Osteocyte (in vitro differentiated cells): ENCODE data around the gene PLXDC2. TPM values are rescaled to one million over a fixed set of nuclear protein-coding genes. Genes with fewer than 3 reads are reported as not detected.

Source experiments
- DNase-seq: peaks from one replicate; pipeline ENCODE4 v3.0.0; 2021; ENCODE audit warnings: mixed read lengths; ENCODE audit not compliant: unreplicated experiment; ENCODE audit errors: extremely low spot score
- H3K27ac Mint-ChIP-seq: one replicate; pipeline ENCODE4 v1.8.0; 2021; ENCODE audit warnings: mild to moderate bottlenecking, mixed read lengths; ENCODE audit not compliant: unreplicated experiment
- H3K27me3 Mint-ChIP-seq: one replicate; pipeline ENCODE4 v1.8.0; 2021; ENCODE audit warnings: mixed read lengths; ENCODE audit not compliant: unreplicated experiment
- H3K36me3 Mint-ChIP-seq: one replicate; pipeline ENCODE4 v1.8.0; 2021; ENCODE audit warnings: mixed read lengths; ENCODE audit not compliant: unreplicated experiment
- H3K4me1 Mint-ChIP-seq: one replicate; pipeline ENCODE4 v1.8.0; 2021; ENCODE audit warnings: mixed read lengths; ENCODE audit not compliant: unreplicated experiment
- H3K4me3 Mint-ChIP-seq: one replicate; pipeline ENCODE4 v1.8.0; 2021; ENCODE audit warnings: mild to moderate bottlenecking, moderate library complexity, mixed read lengths; ENCODE audit not compliant: unreplicated experiment
- H3K9me3 Mint-ChIP-seq: one replicate; pipeline ENCODE4 v1.8.0; 2021; ENCODE audit warnings: mixed read lengths; ENCODE audit not compliant: unreplicated experiment
- total RNA-seq: library from RNA; stranded (reverse); gene quantifications from 2 replicates; pipeline ENCODE4 v1.2.1, GENCODE V29; 2021
- TF ChIP-seq, protein P1 (sequence below): fragments of 200-600 bp; sonication (generic); IDR thresholded peaks from 2 replicates; pipeline ENCODE4 v1.5.0; 2021; ENCODE audit warnings: antibody characterized with exemption, mild to moderate bottlenecking, moderate library complexity

The PLXDC2 gene
- total RNA-seq, 1 donor from 2014 or later: 33.2 TPM

DNA sequence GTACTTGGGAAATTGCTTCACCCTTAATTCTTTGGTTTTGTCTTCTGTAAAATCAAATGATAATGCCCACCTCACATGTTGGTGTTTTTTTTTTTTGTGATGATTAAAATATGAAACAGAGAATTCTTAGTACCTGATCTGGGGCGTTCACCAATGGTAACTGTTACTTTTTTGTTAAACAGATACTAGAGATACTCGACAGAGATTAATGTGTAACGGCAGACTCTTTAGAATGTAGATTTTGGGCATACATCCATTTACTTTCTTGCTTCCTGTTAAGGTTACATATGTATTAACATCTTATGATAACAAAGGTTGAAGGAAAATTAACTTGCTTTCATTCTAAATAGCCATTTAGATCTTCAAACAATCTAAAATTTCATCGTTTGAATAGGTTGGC is 23.3 kb downstream of the PLXDC2 start:
- no peak overlapping the region for H3K4me3 Mint-ChIP-seq
- no peak for DNase-seq
- H3K27me3 Mint-ChIP-seq: peaks cover 2% of the 10 kb centered on the region
- H3K9me3 Mint-ChIP-seq: no peaks in the 10 kb centered on the region
- TF ChIP-seq, protein P1, sequence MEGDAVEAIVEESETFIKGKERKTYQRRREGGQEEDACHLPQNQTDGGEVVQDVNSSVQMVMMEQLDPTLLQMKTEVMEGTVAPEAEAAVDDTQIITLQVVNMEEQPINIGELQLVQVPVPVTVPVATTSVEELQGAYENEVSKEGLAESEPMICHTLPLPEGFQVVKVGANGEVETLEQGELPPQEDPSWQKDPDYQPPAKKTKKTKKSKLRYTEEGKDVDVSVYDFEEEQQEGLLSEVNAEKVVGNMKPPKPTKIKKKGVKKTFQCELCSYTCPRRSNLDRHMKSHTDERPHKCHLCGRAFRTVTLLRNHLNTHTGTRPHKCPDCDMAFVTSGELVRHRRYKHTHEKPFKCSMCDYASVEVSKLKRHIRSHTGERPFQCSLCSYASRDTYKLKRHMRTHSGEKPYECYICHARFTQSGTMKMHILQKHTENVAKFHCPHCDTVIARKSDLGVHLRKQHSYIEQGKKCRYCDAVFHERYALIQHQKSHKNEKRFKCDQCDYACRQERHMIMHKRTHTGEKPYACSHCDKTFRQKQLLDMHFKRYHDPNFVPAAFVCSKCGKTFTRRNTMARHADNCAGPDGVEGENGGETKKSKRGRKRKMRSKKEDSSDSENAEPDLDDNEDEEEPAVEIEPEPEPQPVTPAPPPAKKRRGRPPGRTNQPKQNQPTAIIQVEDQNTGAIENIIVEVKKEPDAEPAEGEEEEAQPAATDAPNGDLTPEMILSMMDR: no peak
- no peak overlapping the region for H3K27ac Mint-ChIP-seq
- no peaks in the 10 kb centered on the region for H3K36me3 Mint-ChIP-seq
- H3K4me1 Mint-ChIP-seq: peaks cover 14% of the 10 kb centered on the region

DNA sequence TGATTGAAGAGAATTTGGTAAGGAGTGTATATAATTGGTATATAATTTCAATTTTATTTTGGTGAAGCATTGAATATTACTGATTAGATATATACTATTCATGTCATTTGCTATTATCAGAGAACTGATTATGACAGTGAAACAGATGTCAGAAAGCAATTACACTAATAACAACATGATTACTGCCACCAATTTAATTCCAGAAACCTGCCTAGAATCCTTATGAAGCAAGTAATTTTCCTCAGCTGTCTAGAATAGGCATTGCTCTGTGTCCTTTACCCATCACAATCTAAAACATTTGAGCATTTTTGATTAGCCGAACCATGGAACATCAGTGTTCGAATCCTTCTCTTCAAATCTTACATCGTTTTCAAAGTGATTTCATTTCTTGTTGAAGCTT is 24.5 kb downstream of the PLXDC2 start:
- no peaks in the 10 kb centered on the region for H3K9me3 Mint-ChIP-seq
- H3K36me3 Mint-ChIP-seq: no peaks in the 10 kb centered on the region
- peaks cover 14% of the 10 kb centered on the region for H3K4me1 Mint-ChIP-seq
- DNase-seq: no peak
- no peak overlapping the region for H3K4me3 Mint-ChIP-seq
- H3K27me3 Mint-ChIP-seq: peaks cover 2% of the 10 kb centered on the region
- H3K27ac Mint-ChIP-seq: no peak overlapping the region
- TF ChIP-seq, protein P1: no peak

DNA sequence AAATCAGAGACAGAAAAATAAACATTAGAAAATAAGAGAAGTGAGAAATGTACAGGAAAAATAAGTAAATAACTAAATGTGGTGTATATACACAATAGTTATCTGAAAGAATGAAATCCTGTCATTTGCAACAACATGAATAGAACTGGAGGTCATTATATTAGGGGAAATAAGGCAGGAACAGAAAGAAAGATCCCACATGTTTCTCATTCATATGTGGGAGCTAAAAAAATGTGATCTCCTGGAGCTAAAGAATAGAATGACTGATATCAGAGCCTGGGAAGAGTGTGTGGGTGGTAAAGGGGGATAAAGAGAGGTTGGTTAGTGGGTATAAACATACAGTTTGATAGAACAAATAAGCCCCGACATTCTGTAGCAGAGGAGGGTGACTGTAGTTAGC is 27.3 kb downstream of the PLXDC2 start:
- Mint-ChIP-seq H3K9me3 (no peaks in the 10 kb centered on the region), H3K4me1 (peaks cover 30% of the 10 kb centered on the region)

DNA sequence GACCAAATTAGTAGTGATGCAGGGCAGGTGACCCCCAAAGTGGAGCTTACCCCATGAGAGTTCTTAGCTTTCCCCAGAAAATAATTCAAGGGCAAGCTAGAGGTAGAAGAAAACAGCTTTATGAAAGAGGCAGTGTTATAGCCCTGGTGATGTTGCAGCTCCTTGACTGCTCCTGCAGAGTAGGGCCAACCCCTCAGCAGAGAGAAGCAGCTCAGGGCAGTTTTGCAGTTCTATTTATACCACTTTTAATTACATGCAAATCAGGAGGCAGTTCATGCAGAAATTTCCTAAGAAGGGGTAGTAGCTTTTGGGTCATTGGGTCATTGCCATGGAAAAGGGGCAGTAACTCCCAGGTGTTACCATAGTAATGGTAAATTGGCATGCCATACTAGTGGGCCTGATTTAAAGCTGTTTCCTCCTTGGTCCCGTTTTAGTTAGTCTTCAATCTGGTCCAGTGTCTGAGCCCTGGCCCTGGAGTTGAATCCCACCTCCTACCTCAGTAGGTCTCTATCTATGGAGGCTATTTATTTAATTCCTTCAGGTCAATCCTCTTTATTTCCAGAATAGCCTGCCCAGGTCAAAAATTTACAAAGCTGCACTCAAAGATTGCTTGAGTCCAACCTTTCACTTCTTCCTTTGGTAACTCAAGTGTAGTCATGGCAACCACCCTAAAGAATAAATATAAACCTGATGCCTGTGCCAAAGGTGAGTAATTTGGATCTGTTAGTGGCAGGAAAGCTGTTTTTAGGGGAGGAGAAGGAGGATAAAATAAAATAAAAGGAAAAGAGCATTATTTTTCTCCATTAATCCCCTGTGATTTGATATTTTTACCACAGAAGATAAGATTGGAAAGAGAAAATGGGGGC is 29.5 kb downstream of the PLXDC2 start:
- peaks cover 25% of the 10 kb centered on the region for H3K4me1 Mint-ChIP-seq
- H3K27ac Mint-ChIP-seq: no peak overlapping the region
- TF ChIP-seq, protein P1: no peak
- H3K9me3 Mint-ChIP-seq: no peaks in the 10 kb centered on the region
- no peaks in the 10 kb centered on the region for H3K27me3 Mint-ChIP-seq
- H3K4me3 Mint-ChIP-seq: no peak overlapping the region
- no peaks in the 10 kb centered on the region for H3K36me3 Mint-ChIP-seq
- DNase-seq: no peak

More for the DNA sequence above, 27.3 kb downstream of the PLXDC2 start:
- no peaks in the 10 kb centered on the region for H3K36me3 Mint-ChIP-seq
- H3K27ac Mint-ChIP-seq: no peak overlapping the region
- H3K4me3 Mint-ChIP-seq: peak overlapping the region; percentile 1
- no peak for DNase-seq
- TF ChIP-seq, protein P1: no peak
- no peaks in the 10 kb centered on the region for H3K27me3 Mint-ChIP-seq

DNA sequence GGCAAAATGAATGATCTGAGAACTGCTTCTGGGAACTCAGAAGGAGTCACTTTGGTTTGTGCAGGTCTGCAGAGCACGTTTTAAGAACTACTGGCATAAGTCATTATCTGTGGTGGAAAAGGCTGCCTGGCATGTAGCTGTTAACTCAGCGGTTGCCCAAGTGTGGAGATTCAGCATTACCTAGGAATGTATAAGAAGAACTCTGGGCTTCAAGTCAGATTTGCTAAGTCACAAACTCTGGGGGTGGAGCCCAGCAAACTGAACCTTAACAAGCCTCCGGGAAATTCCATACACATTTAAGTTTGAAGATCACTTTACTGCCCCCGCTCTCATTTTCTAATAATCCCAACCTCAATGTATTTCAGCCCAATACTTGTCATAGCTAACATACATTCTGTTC is 31.1 kb downstream of the PLXDC2 start:
- Mint-ChIP-seq H3K4me3 (no peak overlapping the region), H3K4me1 (peaks cover 25% of the 10 kb centered on the region), H3K9me3 (no peaks in the 10 kb centered on the region), H3K36me3 (no peaks in the 10 kb centered on the region), H3K27me3 (no peaks in the 10 kb centered on the region), H3K27ac (peak overlapping the region; percentile 33)
- DNase-seq: no peak
- TF ChIP-seq, protein P1: no peak
